Neural cell (in vitro differentiated cells): Measurements from ENCODE around the gene SOX12. TPM values are rescaled to one million over a fixed set of nuclear protein-coding genes. Genes with fewer than 3 reads are reported as not detected.

Source experiments
- H2AFZ ChIP-seq: fragments of 200-600, 300-800 bp; sonication (generic), shearing (Covaris generic); 2 replicates; pipeline ENCODE4 v1.6.0; 2014; ENCODE audit warnings: low read depth, mild to moderate bottlenecking, antibody characterized with exemption, low read length, moderate library complexity
- H3F3A ChIP-seq: fragments of 200-600 bp; shearing (Covaris generic); 2 replicates; pipeline ENCODE4 v1.6.1; 2016; ENCODE audit warnings: mild to moderate bottlenecking, moderate library complexity, mixed read lengths, antibody characterized with exemption, low read length; ENCODE audit not compliant: insufficient read depth, poor library complexity, severe bottlenecking
- H3K27ac ChIP-seq: fragments of 200-600, 300-800 bp; sonication (generic), shearing (Covaris generic); 2 replicates; pipeline ENCODE4 v1.5.1; 2014; ENCODE audit warnings: mild to moderate bottlenecking, low read length, moderate library complexity
- H3K27me3 ChIP-seq: fragments of 300-800, 200-600 bp; sonication (generic), shearing (Covaris generic); 2 replicates; pipeline ENCODE4 v1.6.0; 2014; ENCODE audit warnings: mild to moderate bottlenecking, low read depth, low read length, moderate library complexity; ENCODE audit not compliant: insufficient read depth
- H3K36me3 ChIP-seq: fragments of 300-800, 200-600 bp; sonication (generic), shearing (Covaris generic); 2 replicates; pipeline ENCODE4 v1.5.1; 2014; ENCODE audit warnings: mild to moderate bottlenecking, antibody characterized with exemption, low read length, moderate library complexity; ENCODE audit not compliant: insufficient read depth
- H3K4me2 ChIP-seq: fragments of 300-800, 200-600 bp; sonication (generic), shearing (Covaris generic); 2 replicates; pipeline ENCODE4 v1.6.0; 2014; ENCODE audit warnings: mild to moderate bottlenecking, low read length
- H3K4me3 ChIP-seq: fragments of 300-800, 200-600 bp; sonication (generic), shearing (Covaris generic); 2 replicates; pipeline ENCODE4 v1.5.1; 2014; ENCODE audit warnings: mild to moderate bottlenecking, low read length, moderate library complexity
- H3K79me2 ChIP-seq: fragments of 200-600 bp; shearing (Covaris generic); replicated peaks from 2 replicates; pipeline ENCODE4 v1.6.0; 2014; ENCODE audit warnings: mild to moderate bottlenecking, low read length, moderate library complexity; ENCODE audit not compliant: insufficient read depth
- H3K9ac ChIP-seq: fragments of 300-800, 200-600 bp; sonication (generic), shearing (Covaris generic); 2 replicates; pipeline ENCODE4 v1.6.1; 2016; ENCODE audit warnings: mild to moderate bottlenecking, low read length, mixed read lengths
- H3K9me2 ChIP-seq: fragments of 200-600 bp; shearing (Covaris generic); 2 replicates; pipeline ENCODE4 v1.6.1; 2016; ENCODE audit warnings: mild to moderate bottlenecking, low read length, mixed read lengths; ENCODE audit not compliant: insufficient read depth
- H3K9me3 ChIP-seq: fragments of 200-600, 300-800 bp; sonication (generic), shearing (Covaris generic); 2 replicates; pipeline ENCODE4 v1.6.1; 2016; ENCODE audit warnings: mild to moderate bottlenecking, mixed run types, low read length, moderate library complexity, mixed read lengths
- H4K20me1 ChIP-seq: fragments of 200-600 bp; shearing (Covaris generic); 2 replicates; pipeline ENCODE4 v1.6.1; 2016; ENCODE audit warnings: mild to moderate bottlenecking, mixed run types; ENCODE audit not compliant: insufficient read depth
- CTCF ChIP-seq: fragments of 450-650 bp; IDR thresholded peaks from 2 replicates; pipeline ENCODE4 v1.5.1; 2014; ENCODE audit warnings: antibody characterized with exemption, mild to moderate bottlenecking, moderate library complexity; ENCODE audit not compliant: poor library complexity, severe bottlenecking
- EP300 ChIP-seq: fragments of 450-650 bp; conservative IDR thresholded peaks from 2 replicates; pipeline ENCODE4 v1.6.1; 2014; ENCODE audit warnings: antibody characterized with exemption, mild to moderate bottlenecking, moderate library complexity; ENCODE audit not compliant: poor library complexity, severe bottlenecking
- EZH2 ChIP-seq: fragments of 200-600, 300-800 bp; shearing (Covaris generic), sonication (generic); IDR thresholded peaks from 2 replicates; pipeline ENCODE4 v1.6.1; 2014; ENCODE audit warnings: antibody characterized with exemption, low read length, borderline replicate concordance, mild to moderate bottlenecking; ENCODE audit not compliant: insufficient read depth, poor library complexity, severe bottlenecking
- MXI1 ChIP-seq: fragments of 450-650 bp; conservative IDR thresholded peaks from 2 replicates; pipeline ENCODE4 v1.6.1; 2014; ENCODE audit warnings: antibody characterized with exemption, mild to moderate bottlenecking; ENCODE audit not compliant: poor library complexity, severe bottlenecking
- POLR2AphosphoS5 ChIP-seq: IDR thresholded peaks from 2 replicates; pipeline ENCODE4 v1.6.1; 2012
- RAD21 ChIP-seq: fragments of 450-650 bp; conservative IDR thresholded peaks from 2 replicates; pipeline ENCODE4 v1.6.1; 2014; ENCODE audit warnings: antibody characterized with exemption, mild to moderate bottlenecking, moderate library complexity
- REST ChIP-seq: IDR thresholded peaks from 2 replicates; pipeline ENCODE4 v1.6.1; 2012; ENCODE audit warnings: borderline replicate concordance
- SMC3 ChIP-seq: fragments of 450-650 bp; conservative IDR thresholded peaks from 2 replicates; pipeline ENCODE4 v1.6.1; 2014; ENCODE audit warnings: antibody characterized with exemption, mild to moderate bottlenecking, moderate library complexity; ENCODE audit not compliant: poor library complexity
- TAF1 ChIP-seq: IDR thresholded peaks from 2 replicates; pipeline ENCODE4 v1.6.1; 2012; ENCODE audit warnings: low read depth
- polyA plus RNA-seq: library from polyadenylated mRNA; depleted of rRNA; stranded (reverse); fragments of >200 nt; gene quantifications from 2 replicates; pipeline ENCODE4 v1.2.3, GENCODE V29; 2014

SOX12 gene
- polyA plus RNA-seq, 1 donor from 2014 or later: 6.8 TPM

- H2AFZ ChIP-seq: no peak overlapping the region
Observed at GRCh38 chr20:363319-364078, 38.1 kb downstream of the SOX12 start.

More at GRCh38 chr20:363319-364078, 38.1 kb downstream of the SOX12 start:
- H3K36me3 ChIP-seq: no peaks in the 10 kb centered on the region
- no peaks in the 10 kb centered on the region for H3K27me3 ChIP-seq
- no peaks in the 10 kb centered on the region for H3F3A ChIP-seq
- H3K9me2 ChIP-seq: no peaks in the 10 kb centered on the region
- H4K20me1 ChIP-seq: no peaks in the 10 kb centered on the region
- H3K9me3 ChIP-seq: no peaks in the 10 kb centered on the region
- no peaks in the 10 kb centered on the region for H3K79me2 ChIP-seq
- H3K4me3 ChIP-seq: no peak overlapping the region
- no peak overlapping the region for H3K27ac ChIP-seq
- no peak overlapping the region for H3K4me2 ChIP-seq
- TF ChIP-seq MXI1 (no peak), TAF1 (no peak), POLR2AphosphoS5 (no peak), SMC3 (no peak), RAD21 (no peak), EP300 (no peak), EZH2 (no peak), REST (no peak), CTCF (no peak)
- no peak overlapping the region for H3K9ac ChIP-seq
